Hematopoietic multipotent progenitor cell treated with erythropoietin and hydrocortisone succinate and interleukin-3 and kit ligand, for 4 days (in vitro differentiated cells): ENCODE results near the gene PTPN18.

ENCODE experiments used
- DNase-seq: peaks from one replicate; pipeline ENCODE4 v3.0.0-alpha.2; 2015

Gene PTPN18

GRCh38 chr2:130365963-130366362, 10.1 kb downstream of the PTPN18 start:
- no peak for DNase-seq

DNA sequence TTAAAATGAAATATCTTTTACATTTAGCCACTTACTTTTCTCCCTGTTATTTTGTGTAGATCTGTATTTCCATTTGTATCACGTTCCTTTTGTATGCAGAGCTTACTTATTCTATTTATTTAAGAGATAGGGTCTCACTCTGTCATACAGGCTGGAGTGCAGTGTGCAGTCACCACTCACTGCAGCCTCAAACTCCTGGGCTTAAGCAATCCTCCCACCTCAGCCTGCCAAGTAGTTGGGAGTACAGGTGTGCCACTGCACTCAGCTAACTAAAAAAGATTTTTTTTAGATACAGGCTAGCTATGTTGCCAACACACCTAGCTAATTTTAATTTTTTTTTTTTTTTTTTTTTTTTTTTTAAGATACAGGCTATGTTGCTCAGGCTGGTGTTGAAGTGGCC, 10.9 kb downstream of the PTPN18 start:
- no peak for DNase-seq

GRCh38 chr2:130368786-130369185, 12.9 kb downstream of the PTPN18 start:
- no peak for DNase-seq

- DNase-seq = no peak
Observed at GRCh38 chr2:130369311-130369964, 13.6 kb downstream of the PTPN18 start.

- no peak for DNase-seq
Observed at GRCh38 chr2:130369965-130370341, 14.1 kb downstream of the PTPN18 start.

DNA sequence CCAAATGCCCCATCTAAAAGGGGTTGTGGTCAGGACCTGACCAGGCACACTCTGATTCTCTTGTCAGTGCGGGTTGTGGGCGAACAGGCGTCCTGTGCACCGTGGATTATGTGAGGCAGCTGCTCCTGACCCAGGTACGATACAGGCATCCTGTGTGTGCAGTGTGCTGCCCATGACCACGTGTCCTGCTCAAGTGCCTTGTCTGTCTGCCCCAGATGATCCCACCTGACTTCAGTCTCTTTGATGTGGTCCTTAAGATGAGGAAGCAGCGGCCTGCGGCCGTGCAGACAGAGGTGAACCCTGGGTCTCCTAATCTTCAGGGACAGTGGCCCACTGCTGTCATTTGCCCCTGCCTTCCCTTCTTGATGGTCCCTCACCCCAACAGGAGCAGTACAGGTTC, 14.6 kb downstream of the PTPN18 start:
- no peak for DNase-seq

- no peak for DNase-seq
Observed at GRCh38 chr2:130371723-130372054, 15.8 kb downstream of the PTPN18 start.

DNA sequence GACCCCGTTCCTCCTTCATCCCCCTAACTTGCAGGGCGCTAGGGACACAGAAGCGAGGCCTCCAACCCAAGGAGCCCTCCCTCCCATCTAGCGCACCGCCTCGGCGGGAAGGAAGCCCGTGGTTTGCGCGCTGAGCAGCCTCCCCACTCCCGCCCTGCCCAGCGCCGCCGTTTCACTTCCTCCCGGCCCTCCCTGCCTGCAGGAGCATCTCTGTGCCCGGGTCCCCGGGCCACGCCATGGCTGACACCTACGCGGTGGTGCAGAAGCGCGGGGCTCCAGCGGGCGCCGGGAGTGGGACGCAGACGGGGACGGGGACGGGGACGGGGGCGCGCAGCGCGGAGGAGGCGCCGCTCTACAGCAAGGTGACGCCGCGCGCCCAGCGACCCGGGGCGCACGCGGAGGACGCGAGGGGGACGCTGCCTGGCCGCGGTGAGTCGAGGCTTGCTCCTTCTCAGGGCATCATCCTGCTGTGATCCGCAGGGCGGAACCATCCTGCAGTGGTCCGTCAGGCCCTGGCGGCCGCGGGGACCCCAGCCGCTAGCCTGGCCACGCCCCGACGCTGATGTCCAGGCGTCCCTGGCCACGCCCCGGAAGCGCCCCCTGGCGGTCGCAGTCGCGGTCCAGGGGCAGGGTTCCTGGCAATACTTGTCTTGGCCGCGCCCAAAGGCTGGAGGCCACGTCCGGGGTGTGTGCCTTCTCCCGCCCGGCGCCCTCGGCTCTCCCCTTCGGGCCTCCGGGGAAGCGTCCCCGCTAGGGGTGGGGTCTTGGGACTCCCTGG, 16.4 kb downstream of the PTPN18 start:
- DNase-seq = peak; percentile 93

GRCh38 chr2:130372833-130373807, 17.3 kb downstream of the PTPN18 start:
- DNase-seq = peak; percentile 33

DNA sequence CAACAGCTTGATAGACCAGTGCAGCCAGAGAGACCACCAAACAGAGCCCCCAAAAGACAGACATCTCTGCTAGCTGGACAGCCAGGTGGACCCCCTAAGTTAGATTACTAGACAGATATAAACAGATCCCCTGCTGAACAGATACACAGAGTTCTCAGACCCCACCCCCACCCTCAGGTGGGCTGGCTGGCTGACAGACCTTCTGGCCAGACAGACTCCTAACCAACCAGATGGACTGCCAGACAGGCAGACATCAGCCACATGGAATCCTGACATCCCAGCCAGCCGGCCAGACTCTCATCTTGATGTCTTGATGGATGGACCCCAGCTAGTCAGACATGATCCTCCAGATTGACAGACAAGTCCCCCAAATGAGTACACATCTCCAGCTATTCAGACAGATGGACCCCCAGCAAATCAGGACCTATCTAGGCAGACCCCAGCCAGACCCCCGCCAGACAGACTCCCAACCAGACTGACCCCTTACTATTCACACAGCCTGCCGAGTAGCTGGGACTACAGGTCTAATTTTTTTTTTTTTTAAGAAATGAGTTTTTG, 18.0 kb downstream of the PTPN18 start:
- DNase-seq = no peak

DNA sequence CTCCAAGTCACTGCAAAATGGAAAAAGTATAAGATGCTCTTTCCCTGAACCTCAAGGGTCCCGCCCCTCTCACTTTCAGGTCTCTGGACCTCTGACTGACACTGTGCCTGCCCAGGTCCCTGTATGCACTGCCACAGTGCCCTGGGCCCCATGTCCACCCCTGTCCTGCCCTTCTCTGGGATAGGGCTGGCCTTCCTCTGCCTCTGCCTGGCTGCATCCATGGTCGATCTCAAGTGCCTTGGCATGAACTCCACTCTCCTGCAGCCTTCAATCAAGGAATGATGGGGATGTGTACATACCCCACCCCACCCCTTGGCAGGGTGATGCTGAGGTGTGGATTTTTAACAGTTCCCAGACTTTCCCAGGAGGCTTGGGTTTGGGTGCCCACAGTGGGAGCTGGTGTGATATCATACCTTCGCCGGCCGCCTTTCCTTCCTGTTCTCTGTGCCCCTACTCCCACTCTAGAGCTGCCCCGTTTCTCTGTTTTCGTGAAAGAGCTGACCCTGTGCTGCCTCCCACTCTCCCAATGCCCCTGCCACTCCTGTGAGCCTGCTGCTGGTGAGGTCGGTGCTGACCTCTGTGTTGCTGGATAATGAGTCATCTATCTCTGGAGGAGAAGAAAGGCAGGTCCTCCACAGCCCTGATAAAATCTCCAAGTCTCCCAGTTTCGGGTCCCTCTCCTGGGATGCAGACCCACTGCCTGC, 18.9 kb downstream of the PTPN18 start:
- DNase-seq = no peak

GRCh38 chr2:130375291-130376266, 19.7 kb downstream of the PTPN18 start:
- DNase-seq = no peak

GRCh38 chr2:130376433-130377293, 20.8 kb downstream of the PTPN18 start:
- no peak for DNase-seq

DNA sequence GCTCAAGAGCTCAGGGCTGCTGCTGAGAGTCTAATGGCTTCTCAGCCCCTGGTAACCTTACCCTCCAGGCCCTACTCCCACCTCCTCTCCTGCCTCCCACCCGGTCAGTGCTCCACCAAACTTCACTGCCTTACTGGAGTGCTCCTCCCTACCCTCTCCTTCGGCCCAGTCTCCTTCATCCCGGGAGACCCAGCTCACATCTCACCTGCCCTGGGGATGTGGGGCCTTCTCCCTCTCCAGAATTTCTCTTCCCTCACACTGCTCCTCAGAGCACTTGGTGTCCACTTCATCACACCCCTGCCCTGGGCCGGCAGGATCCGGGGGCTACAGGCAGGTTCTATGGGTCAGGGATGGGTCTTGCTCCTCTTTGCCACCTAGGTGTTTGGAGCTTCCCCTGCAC, 21.6 kb downstream of the PTPN18 start:
- no peak for DNase-seq

DNA sequence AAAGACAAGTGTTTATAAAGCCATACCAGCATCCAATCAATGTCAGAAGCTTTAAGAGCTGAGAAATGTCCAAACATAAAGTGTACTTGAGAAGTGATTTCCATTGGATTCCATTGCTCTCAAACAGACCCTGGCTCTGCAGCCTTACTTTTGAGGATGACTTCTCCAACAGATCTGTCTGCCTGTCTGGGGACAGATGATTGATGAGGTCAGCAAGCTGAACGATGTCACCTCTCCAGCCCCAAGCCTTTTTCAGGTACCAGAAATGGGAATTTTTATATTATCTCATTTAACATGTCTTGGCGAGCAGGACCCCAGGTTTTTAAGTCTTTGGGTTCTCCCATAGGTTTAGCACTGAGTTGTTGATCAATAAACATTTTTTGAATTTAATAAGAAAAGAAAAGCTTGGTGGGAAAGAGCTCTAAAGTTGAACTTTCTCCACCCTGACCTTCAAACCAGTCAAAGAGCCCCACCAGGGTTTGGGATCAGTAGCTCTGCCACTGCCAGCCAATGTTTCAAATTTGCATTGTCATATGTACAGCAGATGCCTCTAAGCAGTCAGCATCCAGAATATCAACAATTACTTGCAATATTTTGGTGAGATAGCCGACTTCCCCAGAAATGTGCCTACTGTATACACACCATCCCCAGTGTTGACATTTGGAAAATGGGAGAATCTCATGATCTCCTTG, 22.5 kb downstream of the PTPN18 start:
- no peak for DNase-seq

DNA sequence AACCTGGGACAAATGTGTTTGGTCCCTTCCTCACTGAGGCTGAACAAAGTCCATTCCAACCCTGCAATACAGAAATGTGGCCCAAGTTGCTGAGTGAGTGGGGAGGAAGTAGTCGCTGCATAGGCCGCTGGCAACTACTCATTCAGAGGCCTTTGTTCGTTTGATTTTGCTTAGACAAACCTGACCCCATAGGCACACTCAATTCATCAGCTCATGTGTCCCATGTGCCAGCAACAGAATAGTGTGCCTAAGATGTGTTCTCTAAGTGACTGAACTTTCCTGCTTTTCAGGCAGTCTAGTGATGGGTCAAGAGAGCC, 23.0 kb downstream of the PTPN18 start:
- no peak for DNase-seq

DNA sequence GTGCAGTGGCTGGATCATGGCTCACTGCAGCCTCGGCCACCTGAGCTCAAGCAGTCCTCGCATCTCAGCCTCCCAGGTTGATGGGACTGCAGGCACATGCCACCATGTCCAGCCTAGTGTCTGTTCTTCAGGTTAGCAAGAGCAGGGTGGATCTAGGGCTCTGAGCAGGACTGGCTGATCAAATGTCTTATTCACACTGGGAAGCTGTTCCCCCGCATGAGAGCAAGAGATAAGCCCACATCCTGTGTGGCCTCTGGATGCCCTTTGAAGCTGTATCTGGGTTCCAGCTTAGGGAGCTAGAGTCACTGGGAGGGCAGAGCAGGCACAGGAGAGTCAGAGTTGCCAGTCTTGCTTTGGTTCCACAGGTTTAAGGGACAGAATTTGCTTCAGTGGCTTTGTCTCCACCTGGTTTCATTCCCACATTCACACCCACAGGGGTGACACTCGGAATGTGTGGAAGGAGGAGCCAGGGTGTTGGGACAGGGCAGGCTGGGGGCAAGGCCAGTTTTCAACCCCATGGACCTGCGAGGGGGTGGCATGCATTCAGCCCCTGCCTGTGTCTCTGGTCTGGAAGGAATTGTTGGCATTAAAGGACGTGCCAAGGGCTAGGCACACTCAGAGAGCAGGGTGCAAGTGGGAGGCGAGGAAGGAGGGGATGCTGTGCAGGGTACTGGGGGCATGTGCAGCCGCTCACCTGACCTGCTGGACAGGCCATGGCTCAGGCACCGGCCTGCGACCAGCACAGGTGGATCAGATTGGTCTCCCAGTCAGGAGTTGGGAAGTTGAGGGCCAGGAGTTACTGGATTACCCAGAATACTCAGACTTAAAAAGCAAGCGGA, 24.5 kb downstream of the PTPN18 start:
- DNase-seq = peak; percentile 92

GRCh38 chr2:130381145-130381544, 25.3 kb downstream of the PTPN18 start:
- DNase-seq = no peak

- DNase-seq = no peak
Observed at GRCh38 chr2:130381619-130382018, 25.8 kb downstream of the PTPN18 start.
